MM.1S (cell line): Measurements from ENCODE around the gene HMGA1.

Source experiments
- DNase-seq: peaks from one replicate; pipeline ENCODE4 v3.0.0-alpha.2; 2015
- H2AFZ ChIP-seq: fragments of 300-600 bp; sonication (generic); 2 replicates; pipeline ENCODE4 v1.6.0; 2016; ENCODE audit warnings: antibody characterized with exemption, low read length
- H3F3A ChIP-seq: fragments of 300-600 bp; sonication (generic); 2 replicates; pipeline ENCODE4 v1.6.1; 2016; ENCODE audit warnings: mild to moderate bottlenecking, antibody characterized with exemption, low read length, moderate library complexity, mixed read lengths; ENCODE audit not compliant: insufficient read depth
- H3K27ac ChIP-seq: fragments of 300-600 bp; sonication (generic); 2 replicates; pipeline ENCODE4 v1.5.1; 2016; ENCODE audit warnings: mild to moderate bottlenecking, low read length
- H3K27me3 ChIP-seq: fragments of 300-600 bp; sonication (generic); replicated peaks from 2 replicates; pipeline ENCODE4 v1.6.0; 2016; ENCODE audit warnings: low read length; ENCODE audit not compliant: insufficient read depth
- H3K36me3 ChIP-seq: fragments of 300-600 bp; sonication (generic); replicated peaks from 2 replicates; pipeline ENCODE4 v1.6.1; 2016; ENCODE audit warnings: mild to moderate bottlenecking, low read length, mixed read lengths; ENCODE audit not compliant: insufficient read depth
- H3K4me1 ChIP-seq: fragments of 300-600 bp; sonication (generic); 2 replicates; pipeline ENCODE4 v1.6.1; 2016; ENCODE audit warnings: low read length, mixed read lengths
- H3K4me2 ChIP-seq: fragments of 300-600 bp; sonication (generic); 2 replicates; pipeline ENCODE4 v1.6.0; 2016; ENCODE audit warnings: low read depth, low read length
- H3K4me3 ChIP-seq: fragments of 300-600 bp; sonication (generic); 2 replicates; pipeline ENCODE4 v1.5.1; 2016; ENCODE audit warnings: low read length, mixed read lengths
- H3K79me2 ChIP-seq: fragments of 300-600 bp; sonication (generic); 2 replicates; pipeline ENCODE4 v1.6.1; 2016; ENCODE audit warnings: mixed run types, low read length, mixed read lengths
- H3K9ac ChIP-seq: fragments of 300-600 bp; sonication (generic); 2 replicates; pipeline ENCODE4 v1.6.1; 2016; ENCODE audit warnings: low read length, mixed read lengths
- H3K9me2 ChIP-seq: fragments of 300-600 bp; sonication (generic); replicated peaks from 2 replicates; pipeline ENCODE4 v1.6.1; 2016; ENCODE audit warnings: mild to moderate bottlenecking, low read length, mixed read lengths; ENCODE audit not compliant: insufficient read depth
- H3K9me3 ChIP-seq: fragments of 300-600 bp; sonication (generic); replicated peaks from 2 replicates; pipeline ENCODE4 v1.6.1; 2016; ENCODE audit warnings: mild to moderate bottlenecking, low read length, mixed read lengths; ENCODE audit not compliant: insufficient read depth
- H4K20me1 ChIP-seq: fragments of 300-600 bp; sonication (generic); 2 replicates; pipeline ENCODE4 v1.6.1; 2016; ENCODE audit warnings: mild to moderate bottlenecking, low read length, moderate library complexity, mixed read lengths; ENCODE audit not compliant: insufficient read depth
- EZH2 ChIP-seq: fragments of 300-600 bp; sonication (generic); optimal IDR thresholded peaks from 2 replicates; pipeline ENCODE3; 2017; ENCODE audit warnings: low read depth, mild to moderate bottlenecking, antibody characterized with exemption, low read length, mixed read lengths
- EZH2phosphoT487 ChIP-seq: fragments of 300-600 bp; sonication (generic); IDR thresholded peaks from 2 replicates; pipeline ENCODE4 v1.6.1; 2018; ENCODE audit warnings: antibody characterized with exemption, low read length
- TF ChIP-seq, protein P1 (sequence below): fragments of 300-600 bp; sonication (generic); IDR thresholded peaks from 2 replicates; pipeline ENCODE4 v1.5.1; 2016; ENCODE audit warnings: antibody characterized with exemption, low read length, mixed read lengths

The HMGA1 gene

DNA sequence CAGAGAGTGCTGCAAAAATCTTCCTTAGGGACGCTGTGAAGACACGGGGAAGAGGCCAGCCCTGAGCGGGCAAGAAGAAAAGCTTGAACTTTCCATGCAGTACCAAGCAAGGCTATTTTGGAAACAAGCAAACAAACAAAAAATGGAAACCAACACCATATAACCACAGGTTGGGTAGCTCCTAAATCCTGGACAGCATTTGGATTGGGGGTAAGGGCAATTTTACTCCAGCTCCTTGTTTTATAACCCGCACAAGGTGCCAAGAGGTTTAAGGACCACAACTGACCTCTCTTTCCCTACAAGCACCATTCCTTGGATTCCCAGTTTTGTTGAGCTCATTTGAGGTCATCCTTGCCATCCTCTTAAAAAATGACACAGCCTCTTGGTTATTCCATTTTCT is 43.5 kb downstream of the HMGA1 start:
- Histone ChIP-seq H4K20me1 (no peaks in the 10 kb centered on the region), H3K9me2 (no peaks in the 10 kb centered on the region), H3F3A (no peaks in the 10 kb centered on the region), H3K4me1 (no peaks in the 10 kb centered on the region), H3K27me3 (no peaks in the 10 kb centered on the region), H2AFZ (no peak overlapping the region), H3K79me2 (no peaks in the 10 kb centered on the region), H3K4me2 (no peak overlapping the region), H3K9me3 (no peaks in the 10 kb centered on the region), H3K9ac (no peak overlapping the region), H3K27ac (no peak overlapping the region), H3K4me3 (no peak overlapping the region), H3K36me3 (no peaks in the 10 kb centered on the region)
- TF ChIP-seq, protein P1, sequence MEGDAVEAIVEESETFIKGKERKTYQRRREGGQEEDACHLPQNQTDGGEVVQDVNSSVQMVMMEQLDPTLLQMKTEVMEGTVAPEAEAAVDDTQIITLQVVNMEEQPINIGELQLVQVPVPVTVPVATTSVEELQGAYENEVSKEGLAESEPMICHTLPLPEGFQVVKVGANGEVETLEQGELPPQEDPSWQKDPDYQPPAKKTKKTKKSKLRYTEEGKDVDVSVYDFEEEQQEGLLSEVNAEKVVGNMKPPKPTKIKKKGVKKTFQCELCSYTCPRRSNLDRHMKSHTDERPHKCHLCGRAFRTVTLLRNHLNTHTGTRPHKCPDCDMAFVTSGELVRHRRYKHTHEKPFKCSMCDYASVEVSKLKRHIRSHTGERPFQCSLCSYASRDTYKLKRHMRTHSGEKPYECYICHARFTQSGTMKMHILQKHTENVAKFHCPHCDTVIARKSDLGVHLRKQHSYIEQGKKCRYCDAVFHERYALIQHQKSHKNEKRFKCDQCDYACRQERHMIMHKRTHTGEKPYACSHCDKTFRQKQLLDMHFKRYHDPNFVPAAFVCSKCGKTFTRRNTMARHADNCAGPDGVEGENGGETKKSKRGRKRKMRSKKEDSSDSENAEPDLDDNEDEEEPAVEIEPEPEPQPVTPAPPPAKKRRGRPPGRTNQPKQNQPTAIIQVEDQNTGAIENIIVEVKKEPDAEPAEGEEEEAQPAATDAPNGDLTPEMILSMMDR = no peak
- TF ChIP-seq EZH2phosphoT487 (no peak), EZH2 (no peak)
- DNase-seq = no peak

DNA sequence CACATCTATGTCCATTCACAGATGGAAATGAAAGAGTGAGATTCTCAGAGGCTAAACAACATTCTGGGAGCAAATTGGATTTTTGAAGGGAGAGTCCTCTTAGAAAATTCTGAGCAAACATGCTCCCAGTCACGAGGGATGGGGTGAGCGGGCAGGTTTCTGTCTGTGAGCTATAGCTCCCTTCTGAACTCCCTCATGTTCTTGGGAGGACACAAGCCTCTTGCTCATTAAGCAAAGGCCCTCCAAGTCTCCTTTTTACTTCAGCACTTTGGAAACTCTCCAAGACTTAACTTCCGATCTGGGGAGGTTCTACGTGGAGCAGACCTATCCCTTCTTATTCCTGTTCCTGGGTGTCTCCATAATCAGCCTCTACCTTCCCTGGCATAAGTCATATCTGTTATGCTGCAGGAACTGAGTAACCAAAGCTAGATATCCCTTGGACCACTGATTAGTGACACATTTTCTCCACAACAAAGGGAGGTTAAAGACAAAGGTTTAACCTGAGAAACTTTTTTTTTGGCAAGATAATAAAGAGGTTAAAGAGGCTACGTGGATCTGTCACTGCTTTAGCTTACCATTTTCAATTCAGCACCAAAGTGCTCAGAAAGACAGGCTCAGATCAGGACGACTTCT is 45.1 kb downstream of the HMGA1 start:
- H3F3A ChIP-seq = no peaks in the 10 kb centered on the region
- DNase-seq = no peak
- no peaks in the 10 kb centered on the region for H3K36me3 ChIP-seq
- H3K9ac ChIP-seq = no peak overlapping the region
- no peaks in the 10 kb centered on the region for H3K4me1 ChIP-seq
- TF ChIP-seq, protein P1 = no peak
- TF ChIP-seq EZH2phosphoT487 (no peak), EZH2 (no peak)
- no peak overlapping the region for H3K4me3 ChIP-seq
- no peaks in the 10 kb centered on the region for H4K20me1 ChIP-seq
- no peaks in the 10 kb centered on the region for H3K27me3 ChIP-seq
- H3K9me2 ChIP-seq = no peaks in the 10 kb centered on the region
- no peak overlapping the region for H3K27ac ChIP-seq
- H3K4me2 ChIP-seq = no peak overlapping the region
- no peaks in the 10 kb centered on the region for H3K9me3 ChIP-seq
- H2AFZ ChIP-seq = no peak overlapping the region
- H3K79me2 ChIP-seq = no peaks in the 10 kb centered on the region

DNA sequence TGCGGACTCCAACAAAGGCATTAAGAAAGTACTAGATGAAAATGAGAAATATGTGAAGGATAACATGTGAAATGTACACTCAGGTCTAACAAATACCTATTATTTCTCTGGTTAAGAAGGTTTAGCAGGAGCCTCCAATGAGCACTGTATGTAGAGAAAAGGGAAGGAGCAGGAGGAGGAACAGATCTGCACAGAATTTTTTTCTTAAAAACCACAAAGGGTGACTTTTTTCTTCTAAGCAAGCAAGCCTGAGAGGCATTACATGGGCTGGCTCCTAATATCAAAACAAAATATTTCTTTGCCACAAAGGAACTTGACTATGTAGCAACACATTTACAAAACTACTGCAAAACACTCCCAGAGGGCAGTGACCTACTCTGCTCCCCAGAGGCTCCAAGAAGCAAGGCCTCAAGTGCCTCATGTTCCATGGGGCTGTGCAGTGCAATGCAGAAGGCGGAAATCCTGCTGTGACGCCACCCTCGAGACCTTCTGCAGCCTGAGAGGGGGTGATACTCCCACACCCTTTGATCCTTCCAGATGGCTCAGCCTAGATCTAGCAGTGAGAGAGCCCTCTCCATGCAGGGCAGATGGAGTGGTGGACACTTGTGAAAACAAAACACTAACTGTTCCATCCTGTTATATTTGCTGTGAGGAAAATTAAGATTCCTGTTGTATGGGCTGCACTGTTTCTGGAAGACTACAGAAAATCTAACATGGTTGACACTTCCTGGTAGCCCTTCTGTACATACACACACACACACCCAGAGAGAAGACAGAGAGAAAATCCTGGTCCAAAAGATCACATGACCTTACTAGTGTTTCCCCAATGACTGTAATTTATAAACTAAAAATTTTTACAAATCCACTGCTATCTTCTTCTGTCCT is 48.1 kb downstream of the HMGA1 start:
- Histone ChIP-seq H3K4me2 (no peak overlapping the region), H2AFZ (no peak overlapping the region), H3K9ac (no peak overlapping the region), H3K27me3 (no peaks in the 10 kb centered on the region), H3K4me1 (peaks cover 15% of the 10 kb centered on the region), H3K79me2 (no peaks in the 10 kb centered on the region; the same call in 1 of the 2 replicates), H4K20me1 (no peaks in the 10 kb centered on the region), H3K9me2 (no peaks in the 10 kb centered on the region), H3K4me3 (no peak overlapping the region), H3F3A (peaks cover 10% of the 10 kb centered on the region), H3K9me3 (no peaks in the 10 kb centered on the region), H3K27ac (no peak overlapping the region), H3K36me3 (no peaks in the 10 kb centered on the region)
- TF ChIP-seq EZH2phosphoT487 (no peak), EZH2 (no peak)
- TF ChIP-seq, protein P1 = no peak
- DNase-seq = no peak
